WTC11 (cell line): ENCODE results near the gene MAGEB2.

Experiments used
- CTCF ChIP-seq: fragments of 200-600 bp; IDR thresholded peaks from 2 replicates; pipeline ENCODE4 v1.8.0; 2022; ENCODE audit warnings: antibody characterized with exemption
- ESRRA ChIP-seq: sonication (generic); formaldehyde crosslinking; IDR thresholded peaks from 2 replicates; pipeline ENCODE4 v1.8.1; 2022; ENCODE audit warnings: mild to moderate bottlenecking, missing genetic modification reagents, borderline replicate concordance
- NFE2L1 ChIP-seq: sonication (generic); formaldehyde crosslinking; IDR thresholded peaks from 2 replicates; pipeline ENCODE4 v1.8.1; 2023; ENCODE audit warnings: missing genetic modification reagents
- NR2C2 ChIP-seq: sonication (generic); formaldehyde crosslinking; IDR thresholded peaks from 2 replicates; pipeline ENCODE4 v1.8.0; 2022; ENCODE audit warnings: mild to moderate bottlenecking, missing genetic modification reagents
- SMAD3 ChIP-seq: sonication (generic); formaldehyde crosslinking; IDR thresholded peaks from 2 replicates; pipeline ENCODE4 v1.8.0; 2022; ENCODE audit warnings: missing genetic modification reagents, mild to moderate bottlenecking, borderline replicate concordance
- SP1 ChIP-seq: sonication (generic); formaldehyde crosslinking; conservative IDR thresholded peaks from 2 replicates; pipeline ENCODE4 v1.8.1; 2022; ENCODE audit warnings: missing genetic modification reagents
- TCF7 ChIP-seq: sonication (generic); formaldehyde crosslinking; IDR thresholded peaks from 2 replicates; pipeline ENCODE4 v1.8.0; 2022; ENCODE audit warnings: mild to moderate bottlenecking, low read depth, missing genetic modification reagents, moderate library complexity
- ZNF121 ChIP-seq: sonication (generic); formaldehyde crosslinking; IDR thresholded peaks from 2 replicates; pipeline ENCODE4 v1.8.0; 2023; ENCODE audit warnings: missing genetic modification reagents
- ZNF317 ChIP-seq: sonication (generic); formaldehyde crosslinking; IDR thresholded peaks from 2 replicates; pipeline ENCODE4 v1.8.1; 2023; ENCODE audit warnings: low read depth, mild to moderate bottlenecking, moderate library complexity, missing genetic modification reagents, borderline replicate concordance
- ZNF512 ChIP-seq: sonication (generic); formaldehyde crosslinking; IDR thresholded peaks from 2 replicates; pipeline ENCODE4 v1.8.1; 2022; ENCODE audit warnings: missing genetic modification reagents, borderline replicate concordance
- TF ChIP-seq, protein P1 (sequence below): sonication (generic); formaldehyde crosslinking; conservative IDR thresholded peaks from 2 replicates; pipeline ENCODE4 v1.8.1; 2022; ENCODE audit warnings: mild to moderate bottlenecking, missing genetic modification reagents

DNA sequence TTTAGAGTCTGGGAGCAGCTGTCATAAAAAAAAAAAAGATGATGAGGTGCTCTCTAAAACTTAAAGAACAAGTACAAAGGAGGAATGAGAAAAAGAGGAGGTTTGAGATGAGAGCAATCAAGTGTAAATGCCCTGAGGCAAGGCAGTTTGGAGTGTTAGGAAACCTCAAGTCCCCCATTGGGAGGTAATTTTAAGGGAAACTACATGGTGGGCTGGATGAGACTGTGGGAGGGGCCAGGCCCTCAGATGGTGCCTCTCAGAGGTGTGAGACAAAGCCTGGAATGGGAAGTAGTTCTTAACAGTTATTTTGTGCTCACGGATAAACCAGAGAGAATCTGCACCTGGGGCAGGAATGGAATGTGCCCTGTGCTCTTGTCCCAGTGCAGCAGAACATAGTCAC, 13.2 kb downstream of the MAGEB2 start:
- TF ChIP-seq NFE2L1 (CRISPR knock-in tag) (no peak), ZNF121 (CRISPR knock-in tag) (no peak), SMAD3 (CRISPR knock-in tag) (no peak), CTCF (no peak), TCF7 (CRISPR knock-in tag) (no peak), ESRRA (CRISPR knock-in tag) (no peak), ZNF512 (CRISPR knock-in tag) (no peak), NR2C2 (CRISPR knock-in tag) (no peak), SP1 (CRISPR knock-in tag) (no peak), ZNF317 (no peak)
- TF ChIP-seq, protein P1, sequence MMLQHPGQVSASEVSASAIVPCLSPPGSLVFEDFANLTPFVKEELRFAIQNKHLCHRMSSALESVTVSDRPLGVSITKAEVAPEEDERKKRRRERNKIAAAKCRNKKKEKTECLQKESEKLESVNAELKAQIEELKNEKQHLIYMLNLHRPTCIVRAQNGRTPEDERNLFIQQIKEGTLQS (CRISPR knock-in tag), result no peak
